A549 (cell line): ENCODE measurements around the gene HDDC3. TPM values are rescaled to one million over a fixed set of nuclear protein-coding genes. Genes with fewer than 3 reads are reported as not detected.

ENCODE experiments used
- ATAC-seq, 2 experiments: fragments of 200-7000 bp in 1 of 2; fragments of >200 bp in 1 of 2; cut with Nextera tagmentation in 1 of 2; cut with Tn5 transposase in 1 of 2; 3 replicates each; pipeline versions ENCODE4 v1.8.0 to v1.9.1; 2018 to 2020; ENCODE audit warnings: mild to moderate bottlenecking in 1 of 2, moderate library complexity in 1 of 2
- CTCF ChIA-PET: fragments of 300-600 bp; sonication (Branson Sonifier 250); formaldehyde crosslinking; extraction: SDS; loops from one replicate; lab custom pipeline; 2021; ENCODE audit warnings: antibody characterized with exemption, inconsistent platforms; lab: Yijun Ruan, JAX
- POLR2A ChIA-PET: fragments of 350-600 bp; formaldehyde crosslinking; extraction: SDS; loops from one replicate; lab custom pipeline; 2021; ENCODE audit warnings: antibody characterized with exemption, inconsistent platforms; lab: Yijun Ruan, JAX
- DNase-seq, 2 experiments: peaks; one replicate each; pipeline versions ENCODE4 v3.0.0 to v3.0.0-alpha.2; 2011 to 2016; ENCODE audit warnings: low read depth in 1 of 2, low spot score in 1 of 2
- FAIRE-seq: peaks from 2 replicates; lab custom pipeline; 2011; peaks lifted over from hg19 to GRCh38; lab: Jason Lieb, UNC
- H3K27ac ChIP-seq, 2 experiments: fragments of >200 bp; sonication (Bioruptor Twin); formaldehyde crosslinking; 3 replicates each; pipeline ENCODE4 v1.5.1; 2016 to 2017
- H3K4me1 ChIP-seq: fragments of >200 bp; sonication (Bioruptor Twin); formaldehyde crosslinking; 3 replicates; pipeline ENCODE4 v1.6.1; 2016
- H3K4me2 ChIP-seq: fragments of >200 bp; sonication (Bioruptor Twin); formaldehyde crosslinking; 3 replicates; pipeline ENCODE4 v1.6.1; 2016
- H3K4me3 ChIP-seq: fragments of >200 bp; sonication (Bioruptor Twin); formaldehyde crosslinking; 3 replicates; pipeline ENCODE4 v1.5.1; 2016
- H3K9me3 ChIP-seq: fragments of >200 bp; sonication (Bioruptor Twin); formaldehyde crosslinking; 3 replicates; pipeline ENCODE4 v1.6.1; 2016
- CEBPB ChIP-seq, 2 experiments: fragments of >200 bp in 1 of 2; sonication (Bioruptor Twin) in 1 of 2; formaldehyde crosslinking in 1 of 2; IDR thresholded peaks; 2 replicates each; pipeline ENCODE4 v1.6.1; 2012 to 2016
- CHD4 ChIP-seq: fragments of 200-600 bp; sonication (generic); IDR thresholded peaks from 2 replicates; pipeline ENCODE4 v1.6.1; 2016; ENCODE audit warnings: antibody characterized with exemption, mild to moderate bottlenecking, borderline replicate concordance
- ESRRA ChIP-seq: fragments of 150-350 bp; IDR thresholded peaks from 2 replicates; pipeline ENCODE4 v1.6.1; 2014; ENCODE audit warnings: mild to moderate bottlenecking, low read length, borderline replicate concordance
- FOXS1 ChIP-seq: fragments of 250-450 bp; sonication (Bioruptor Pico); IDR thresholded peaks from 2 replicates; pipeline ENCODE4 v1.5.0; 2020; ENCODE audit warnings: mild to moderate bottlenecking, moderate library complexity
- HOXB13 ChIP-seq: fragments of 250-450 bp; sonication (Bioruptor Pico); IDR thresholded peaks from 2 replicates; pipeline ENCODE4 v1.5.0; 2020; ENCODE audit warnings: low read depth, mild to moderate bottlenecking, moderate library complexity
- KDM1A ChIP-seq: fragments of 200-600 bp; sonication (generic); IDR thresholded peaks from 2 replicates; pipeline ENCODE4 v1.6.1; 2016; ENCODE audit warnings: low read depth, mild to moderate bottlenecking
- KDM5A ChIP-seq: fragments of 200-600 bp; sonication (generic); IDR thresholded peaks from 2 replicates; pipeline ENCODE4 v1.6.1; 2016; ENCODE audit warnings: antibody characterized with exemption, mild to moderate bottlenecking
- NR3C1 ChIP-seq: fragments of >200 bp; sonication (Bioruptor Twin); formaldehyde crosslinking; IDR thresholded peaks from 3 replicates; pipeline ENCODE4 v1.6.1; 2017
- PHF8 ChIP-seq: fragments of 200-600 bp; sonication (generic); IDR thresholded peaks from 2 replicates; pipeline ENCODE4 v1.6.1; 2016; ENCODE audit warnings: low read depth, mild to moderate bottlenecking, antibody characterized with exemption, moderate library complexity, borderline replicate concordance
- POLR2A ChIP-seq: IDR thresholded peaks from 2 replicates; pipeline ENCODE4 v1.6.1; 2012; ENCODE audit warnings: mild to moderate bottlenecking, low read length
- RARB ChIP-seq: fragments of 250-450 bp; sonication (Bioruptor Pico); IDR thresholded peaks from 2 replicates; pipeline ENCODE4 v1.8.0; 2021; ENCODE audit warnings: mild to moderate bottlenecking, moderate library complexity
- RNF2 ChIP-seq: fragments of 200-600 bp; sonication (generic); IDR thresholded peaks from 2 replicates; pipeline ENCODE4 v1.6.1; 2016; ENCODE audit warnings: low read depth, mild to moderate bottlenecking, antibody characterized with exemption, moderate library complexity, borderline replicate concordance
- TFCP2L1 ChIP-seq: fragments of 250-450 bp; sonication (Bioruptor Pico); IDR thresholded peaks from 2 replicates; pipeline ENCODE4 v1.5.0; 2021; ENCODE audit warnings: mild to moderate bottlenecking
- TP53 ChIP-seq: fragments of 250-450 bp; sonication (Bioruptor Pico); IDR thresholded peaks from 2 replicates; pipeline ENCODE4 v1.5.0; 2021; ENCODE audit warnings: mild to moderate bottlenecking, moderate library complexity
- ZFP36 ChIP-seq: fragments of 450-650 bp; IDR thresholded peaks from 2 replicates; pipeline ENCODE4 v1.6.1; 2014; ENCODE audit warnings: borderline replicate concordance; ENCODE audit not compliant: partially characterized antibody
- ZNF302 ChIP-seq: fragments of 250-450 bp; sonication (Bioruptor Pico); IDR thresholded peaks from 2 replicates; pipeline ENCODE4 v1.9.0; 2021; ENCODE audit warnings: inconsistent platforms, mild to moderate bottlenecking, moderate library complexity
- WGBS: methylation state at CpG from one replicate; pipeline ENCODE4 v1.1.6; 2017; ENCODE audit errors: missing lambda C conversion rate; 5-methylcytosine and 5-hydroxymethylcytosine counted together
- polyA plus RNA-seq, 4 experiments: library from polyadenylated mRNA; depleted of rRNA in 3 of 4; stranded (reverse); fragments of >200 nt; fragmentation: RNase III in 1 of 4; extraction: RNeasy Plus Mini Kit Qiagen cat#74134 plus additional on column Dnase treatment in 1 of 4; gene quantifications; 2 replicates in 3 of 4; 3 replicates in 1 of 4; pipeline ENCODE4 v1.2.3, GENCODE V29; 2011 to 2017
- TF ChIP-seq, protein P1 (sequence below): fragments of 250-450 bp; sonication (Bioruptor Pico); IDR thresholded peaks from 2 replicates; pipeline ENCODE4 v1.5.0; 2020; ENCODE audit warnings: low read depth, mild to moderate bottlenecking, moderate library complexity
- TF ChIP-seq, protein P2 (sequence below): IDR thresholded peaks from 2 replicates; pipeline ENCODE4 v1.6.1; 2012
- TF ChIP-seq, protein P3 (sequence below): fragments of 450-650 bp; IDR thresholded peaks from 2 replicates; pipeline ENCODE4 v1.6.1; 2014; ENCODE audit warnings: antibody characterized with exemption
- TF ChIP-seq, protein P4 (sequence below): fragments of 200-600 bp; sonication (generic); IDR thresholded peaks from 2 replicates; pipeline ENCODE4 v1.6.1; 2016; ENCODE audit warnings: antibody characterized with exemption, mild to moderate bottlenecking, moderate library complexity
- TF ChIP-seq, protein P5 (sequence below): fragments of >200 bp; sonication (Bioruptor Twin); formaldehyde crosslinking; IDR thresholded peaks from 2 replicates; pipeline ENCODE4 v1.6.1; 2016

HDDC3 gene
- polyA plus RNA-seq, 2 of the 4 experiments (the other 2 are of a cell fraction), result 26.1 to 31.9 TPM

DNA sequence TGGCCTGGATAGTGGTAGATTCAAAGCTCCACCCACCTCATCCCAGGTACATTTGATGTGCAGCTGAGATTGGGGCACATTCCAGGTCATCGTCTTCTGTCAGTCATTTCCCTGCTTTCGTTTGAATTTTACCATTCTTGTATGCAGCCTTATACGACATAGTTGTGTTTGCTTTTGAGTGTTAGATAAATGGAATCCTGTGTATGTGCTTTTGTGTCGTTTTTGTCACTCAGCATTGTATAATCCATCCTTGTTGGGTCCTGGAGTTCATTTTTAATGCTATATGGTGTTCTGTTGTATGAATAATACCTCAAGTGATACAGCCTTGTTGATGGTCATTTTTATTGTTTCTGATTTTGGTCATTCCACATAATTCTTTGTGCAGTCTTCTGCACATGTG, 29.7 kb upstream of the HDDC3 start (continued):
- TF ChIP-seq CHD4, result no peak
- TF ChIP-seq, protein P1, sequence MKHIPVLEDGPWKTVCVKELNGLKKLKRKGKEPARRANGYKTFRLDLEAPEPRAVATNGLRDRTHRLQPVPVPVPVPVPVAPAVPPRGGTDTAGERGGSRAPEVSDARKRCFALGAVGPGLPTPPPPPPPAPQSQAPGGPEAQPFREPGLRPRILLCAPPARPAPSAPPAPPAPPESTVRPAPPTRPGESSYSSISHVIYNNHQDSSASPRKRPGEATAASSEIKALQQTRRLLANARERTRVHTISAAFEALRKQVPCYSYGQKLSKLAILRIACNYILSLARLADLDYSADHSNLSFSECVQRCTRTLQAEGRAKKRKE (CRISPR knock-in tag), result no peak
- TF ChIP-seq KDM1A, result no peak
- TF ChIP-seq RNF2, result no peak

DNA sequence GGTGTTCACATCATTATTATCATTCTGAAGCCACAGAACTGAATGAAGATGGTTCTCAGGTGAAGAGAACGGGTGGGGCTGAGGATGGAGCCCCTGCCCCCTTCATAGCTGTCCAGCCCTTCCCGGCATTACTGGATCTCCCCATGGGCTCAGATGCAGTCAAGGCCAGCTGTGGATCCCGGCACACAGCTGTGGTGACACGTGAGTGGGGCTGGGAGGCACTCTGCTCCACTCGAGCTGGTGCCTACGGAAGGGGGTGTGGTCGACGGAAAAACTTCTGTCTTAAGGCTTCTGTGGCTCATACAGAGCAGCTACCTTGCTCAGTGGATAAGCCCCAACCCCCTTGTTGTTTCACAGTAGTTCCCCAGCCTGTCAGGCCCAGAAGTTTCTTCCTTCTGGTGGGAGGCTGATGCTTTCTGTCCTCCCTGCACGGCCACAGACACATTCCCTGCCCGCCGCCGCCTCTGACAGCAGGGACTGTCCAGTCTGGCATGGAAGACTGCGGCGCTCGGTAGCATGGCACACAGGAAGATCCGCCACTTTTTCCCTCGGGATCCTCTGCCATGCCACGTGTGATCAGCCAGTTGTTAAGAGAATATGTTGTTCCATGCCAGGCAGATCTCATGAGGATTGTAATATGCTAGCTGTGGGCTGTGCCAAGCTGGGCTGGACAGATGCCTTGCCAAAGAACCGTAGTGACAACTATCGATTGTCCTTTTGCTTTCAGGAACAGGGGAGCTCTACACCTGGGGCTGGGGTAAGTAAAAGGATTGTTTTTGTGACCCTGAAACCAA, 28.1 kb upstream of the HDDC3 start:
- peaks cover 14% of the 10 kb centered on the region for H3K4me1 ChIP-seq
- ChIA-PET POLR2A (no interaction called here), CTCF (interaction anchor here (0.6 to 25.4 kb wide), 8 partner anchors 9 to 311 kb away, joined by 3 to 536 read pairs (median 99); partner anchors contain the start of genes HDDC3 and UNC45A)
- ATAC-seq, result no peak
- no peak overlapping the region for H3K4me2 ChIP-seq
- FAIRE-seq, result no peak
- TF ChIP-seq FOXS1 (CRISPR knock-in tag) (no peak), KDM5A (no peak), ESRRA (no peak), NR3C1 (no peak), POLR2A (no peak), CEBPB (IDR thresholded peaks at IDR 0.05) (no peak), ZNF302 (CRISPR knock-in tag) (no peak), RARB (CRISPR knock-in tag) (no peak), HOXB13 (CRISPR knock-in tag) (no peak)
- TF ChIP-seq, protein P1 (CRISPR knock-in tag), result no peak
- TF ChIP-seq, protein P2, sequence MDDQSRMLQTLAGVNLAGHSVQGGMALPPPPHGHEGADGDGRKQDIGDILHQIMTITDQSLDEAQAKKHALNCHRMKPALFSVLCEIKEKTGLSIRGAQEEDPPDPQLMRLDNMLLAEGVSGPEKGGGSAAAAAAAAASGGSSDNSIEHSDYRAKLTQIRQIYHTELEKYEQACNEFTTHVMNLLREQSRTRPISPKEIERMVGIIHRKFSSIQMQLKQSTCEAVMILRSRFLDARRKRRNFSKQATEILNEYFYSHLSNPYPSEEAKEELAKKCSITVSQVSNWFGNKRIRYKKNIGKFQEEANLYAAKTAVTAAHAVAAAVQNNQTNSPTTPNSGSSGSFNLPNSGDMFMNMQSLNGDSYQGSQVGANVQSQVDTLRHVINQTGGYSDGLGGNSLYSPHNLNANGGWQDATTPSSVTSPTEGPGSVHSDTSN, result no peak
- DNase-seq, result no peak
- 89% methylated on average over 20 of the region's 20 CpGs for WGBS
- H3K9me3 ChIP-seq, result no peaks in the 10 kb centered on the region
- H3K4me3 ChIP-seq, result no peak overlapping the region
- H3K27ac ChIP-seq, result no peak overlapping the region

DNA sequence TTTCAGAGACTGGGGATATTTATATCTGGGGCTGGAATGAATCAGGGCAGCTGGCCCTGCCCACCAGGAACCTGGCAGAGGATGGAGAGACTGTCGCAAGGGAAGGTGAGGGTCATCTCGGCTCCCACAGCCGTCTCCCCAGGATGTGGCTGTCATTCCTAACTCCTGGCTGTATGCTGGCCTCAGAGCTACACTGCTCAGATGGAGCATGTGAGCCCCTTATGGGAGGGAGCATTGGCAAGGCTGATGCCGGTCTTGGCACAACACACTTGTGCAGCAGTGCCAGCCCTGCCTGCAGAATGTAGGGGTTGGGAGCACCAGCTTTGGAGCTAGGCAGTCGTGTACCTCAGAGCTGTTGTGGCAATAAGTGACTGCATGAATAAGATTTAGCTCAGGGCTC, 27.5 kb upstream of the HDDC3 start:
- H3K9me3 ChIP-seq, result no peaks in the 10 kb centered on the region
- H3K27ac ChIP-seq, result no peak overlapping the region
- CTCF ChIA-PET, result interaction anchor here (0.6 to 25.4 kb wide), 8 partner anchors 9 to 312 kb away, joined by 3 to 536 read pairs (median 99); partner anchors contain the start of genes HDDC3 and UNC45A
- POLR2A ChIA-PET, result no interaction called here
- ATAC-seq, result no peak
- H3K4me1 ChIP-seq, result peaks cover 15% of the 10 kb centered on the region
- DNase-seq, result no peak
- peak; percentile 4; the same call in 1 of the 2 replicates for TF ChIP-seq POLR2A
- TF ChIP-seq TP53 (CRISPR knock-in tag), result no peak
- no peak for FAIRE-seq
- 88% methylated on average over 5 of the region's 5 CpGs for WGBS
- no peak overlapping the region for H3K4me3 ChIP-seq
- H3K4me2 ChIP-seq, result no peak overlapping the region

DNA sequence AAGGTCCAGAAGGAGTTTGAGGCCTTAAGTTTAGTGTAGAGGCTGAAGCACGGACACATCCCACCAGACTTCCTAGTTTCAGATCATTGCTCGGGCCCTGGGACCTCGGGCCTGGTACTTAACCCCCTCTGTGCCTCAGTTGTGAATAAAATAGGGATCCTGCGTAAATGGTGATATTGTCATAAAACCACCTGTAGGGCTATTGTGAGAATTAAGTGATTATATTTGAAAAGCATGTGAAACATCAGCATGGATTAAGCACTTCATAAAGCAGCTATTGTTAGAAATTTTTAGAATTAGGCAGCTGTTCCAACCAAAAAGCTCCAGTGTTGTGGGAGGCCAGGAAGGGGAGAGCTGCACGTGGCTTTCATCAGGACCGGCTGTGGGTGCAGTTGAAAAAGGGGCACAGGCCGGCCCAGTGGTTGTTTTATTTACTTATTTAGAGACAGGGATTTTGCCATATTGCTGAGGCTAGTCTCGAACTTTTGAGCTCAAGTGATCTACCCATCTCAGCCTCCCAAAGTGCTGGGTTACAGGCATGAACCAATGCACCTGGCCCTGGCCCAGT, 26.8 kb upstream of the HDDC3 start:
- POLR2A ChIA-PET, result no interaction called here
- Histone ChIP-seq H3K27ac (no peak overlapping the region), H3K4me1 (peaks cover 18% of the 10 kb centered on the region), H3K4me3 (no peak overlapping the region), H3K9me3 (no peaks in the 10 kb centered on the region), H3K4me2 (no peak overlapping the region)
- WGBS, result 90% methylated on average over 8 of the region's 8 CpGs
- CTCF ChIA-PET, result interaction anchor here (0.9 to 25.4 kb wide), 7 partner anchors 10 to 93 kb away, joined by 3 to 536 read pairs (median 127); partner anchors contain the start of genes HDDC3, MAN2A2 and UNC45A
- FAIRE-seq, result no peak
- no peak for ATAC-seq
- TF ChIP-seq PHF8 (no peak), ZFP36 (no peak), TFCP2L1 (CRISPR knock-in tag) (no peak)
- TF ChIP-seq, protein P3, sequence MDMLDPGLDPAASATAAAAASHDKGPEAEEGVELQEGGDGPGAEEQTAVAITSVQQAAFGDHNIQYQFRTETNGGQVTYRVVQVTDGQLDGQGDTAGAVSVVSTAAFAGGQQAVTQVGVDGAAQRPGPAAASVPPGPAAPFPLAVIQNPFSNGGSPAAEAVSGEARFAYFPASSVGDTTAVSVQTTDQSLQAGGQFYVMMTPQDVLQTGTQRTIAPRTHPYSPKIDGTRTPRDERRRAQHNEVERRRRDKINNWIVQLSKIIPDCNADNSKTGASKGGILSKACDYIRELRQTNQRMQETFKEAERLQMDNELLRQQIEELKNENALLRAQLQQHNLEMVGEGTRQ, result no peak
- TF ChIP-seq, protein P4, sequence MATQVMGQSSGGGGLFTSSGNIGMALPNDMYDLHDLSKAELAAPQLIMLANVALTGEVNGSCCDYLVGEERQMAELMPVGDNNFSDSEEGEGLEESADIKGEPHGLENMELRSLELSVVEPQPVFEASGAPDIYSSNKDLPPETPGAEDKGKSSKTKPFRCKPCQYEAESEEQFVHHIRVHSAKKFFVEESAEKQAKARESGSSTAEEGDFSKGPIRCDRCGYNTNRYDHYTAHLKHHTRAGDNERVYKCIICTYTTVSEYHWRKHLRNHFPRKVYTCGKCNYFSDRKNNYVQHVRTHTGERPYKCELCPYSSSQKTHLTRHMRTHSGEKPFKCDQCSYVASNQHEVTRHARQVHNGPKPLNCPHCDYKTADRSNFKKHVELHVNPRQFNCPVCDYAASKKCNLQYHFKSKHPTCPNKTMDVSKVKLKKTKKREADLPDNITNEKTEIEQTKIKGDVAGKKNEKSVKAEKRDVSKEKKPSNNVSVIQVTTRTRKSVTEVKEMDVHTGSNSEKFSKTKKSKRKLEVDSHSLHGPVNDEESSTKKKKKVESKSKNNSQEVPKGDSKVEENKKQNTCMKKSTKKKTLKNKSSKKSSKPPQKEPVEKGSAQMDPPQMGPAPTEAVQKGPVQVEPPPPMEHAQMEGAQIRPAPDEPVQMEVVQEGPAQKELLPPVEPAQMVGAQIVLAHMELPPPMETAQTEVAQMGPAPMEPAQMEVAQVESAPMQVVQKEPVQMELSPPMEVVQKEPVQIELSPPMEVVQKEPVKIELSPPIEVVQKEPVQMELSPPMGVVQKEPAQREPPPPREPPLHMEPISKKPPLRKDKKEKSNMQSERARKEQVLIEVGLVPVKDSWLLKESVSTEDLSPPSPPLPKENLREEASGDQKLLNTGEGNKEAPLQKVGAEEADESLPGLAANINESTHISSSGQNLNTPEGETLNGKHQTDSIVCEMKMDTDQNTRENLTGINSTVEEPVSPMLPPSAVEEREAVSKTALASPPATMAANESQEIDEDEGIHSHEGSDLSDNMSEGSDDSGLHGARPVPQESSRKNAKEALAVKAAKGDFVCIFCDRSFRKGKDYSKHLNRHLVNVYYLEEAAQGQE, result no peak
- TF ChIP-seq, protein P5, sequence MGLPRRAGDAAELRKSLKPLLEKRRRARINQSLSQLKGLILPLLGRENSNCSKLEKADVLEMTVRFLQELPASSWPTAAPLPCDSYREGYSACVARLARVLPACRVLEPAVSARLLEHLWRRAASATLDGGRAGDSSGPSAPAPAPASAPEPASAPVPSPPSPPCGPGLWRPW, result no peak
- no peak for DNase-seq
